Measurements from ENCODE around the gene CLCN7.

CLCN7 gene

GRCh38 chr16:1495889-1496262, 21.0 kb upstream of the CLCN7 start:
- Histone ChIP-seq H3K36me3 (ENCODE audit: control insufficient read depth in 4 of 4, insufficient read depth in 4 of 4, low read length in 3 of 4) (peaks cover 5 to 67% (median 37%) of the 10 kb centered on the region in 4 experiments), H3K4me3 (ENCODE audit: control insufficient read depth in 1 of 7, extremely low read depth in 1 of 7, insufficient read depth in 4 of 7, low read depth in 2 of 7, low read length in 6 of 7) (no peak overlapping the region), H3K27ac (ENCODE audit: insufficient read depth in 1 of 2, low read depth in 1 of 2, low read length in 2 of 2, poor library complexity in 1 of 2, severe bottlenecking in 2 of 2) (no peak overlapping the region), H3K4me1 (ENCODE audit: control extremely low read depth in 1 of 4, control insufficient read depth in 4 of 4, insufficient read depth in 4 of 4, low read length in 3 of 4) (peaks cover 2 to 21% (median 18%) of the 10 kb centered on the region in 4 experiments), H3K27me3 (replicated peaks in 2 of 5; ENCODE audit: control insufficient read depth in 4 of 5, insufficient read depth in 5 of 5, low read length in 4 of 5) (no peaks in the 10 kb centered on the region), H3K9me3 (ENCODE audit: control extremely low read depth in 1 of 5, control insufficient read depth in 4 of 5, insufficient read depth in 2 of 5, low read depth in 1 of 5, low read length in 4 of 5) (no peaks in the 10 kb centered on the region)
- ChIA-PET POLR2A (no interaction called here), CTCF (interaction anchor here (1.4 kb wide), 1 partner anchor 42 kb away, joined by 4 read pairs; no protein-coding TSS in a partner anchor)
- no peak for DNase-seq
- WGBS (ENCODE audit: insufficient coverage) = 97% methylated on average over 23 of the region's 25 CpGs

DNA sequence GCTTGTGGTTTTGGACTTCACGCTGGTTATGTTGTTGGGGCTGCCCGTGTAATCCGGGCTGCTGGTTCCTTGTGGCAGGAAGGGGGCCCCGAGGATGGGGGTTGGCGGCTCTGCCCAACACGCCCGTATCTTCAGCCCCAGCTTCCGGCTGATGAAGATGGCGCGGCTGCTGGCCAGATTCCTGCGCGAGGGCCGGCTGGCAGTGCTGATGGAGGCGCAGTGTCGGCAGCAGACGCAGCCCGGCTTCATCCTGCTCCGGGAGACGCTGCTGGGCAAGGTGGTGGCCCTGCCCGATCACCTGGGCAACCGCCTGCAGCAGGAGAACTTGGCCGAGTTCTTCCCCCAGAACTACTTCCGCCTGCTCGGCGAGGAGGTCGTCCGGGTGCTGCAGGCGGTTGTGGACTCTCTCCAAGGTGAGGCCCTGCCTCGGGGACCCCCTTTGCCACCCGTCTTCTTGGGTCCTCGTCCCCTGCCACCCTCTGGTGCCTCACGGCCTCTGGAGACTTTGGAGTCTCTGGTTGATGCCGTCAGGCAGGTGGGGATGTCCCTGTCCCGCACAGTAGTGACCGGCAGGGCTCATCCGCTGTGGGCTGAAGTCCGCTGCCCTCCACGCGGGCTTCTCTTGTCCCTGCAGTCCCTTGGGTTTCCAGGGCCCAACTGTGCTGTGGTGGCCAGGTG, 20.5 kb upstream of the CLCN7 start:
- POLR2A ChIA-PET = no interaction called here
- Histone ChIP-seq H3K36me3 (ENCODE audit: control insufficient read depth in 4 of 4, insufficient read depth in 4 of 4, low read length in 3 of 4) (peaks cover 4 to 62% (median 34%) of the 10 kb centered on the region in 4 experiments), H3K4me3 (ENCODE audit: control insufficient read depth in 1 of 7, extremely low read depth in 1 of 7, insufficient read depth in 4 of 7, low read depth in 2 of 7, low read length in 6 of 7) (no peak overlapping the region), H3K27ac (ENCODE audit: insufficient read depth in 1 of 2, low read depth in 1 of 2, low read length in 2 of 2, poor library complexity in 1 of 2, severe bottlenecking in 2 of 2) (no peak overlapping the region), H3K27me3 (replicated peaks in 2 of 5; ENCODE audit: control insufficient read depth in 4 of 5, insufficient read depth in 5 of 5, low read length in 4 of 5) (no peaks in the 10 kb centered on the region), H3K4me1 (ENCODE audit: control extremely low read depth in 1 of 4, control insufficient read depth in 4 of 4, insufficient read depth in 4 of 4, low read length in 3 of 4) (peaks cover 2 to 21% (median 18%) of the 10 kb centered on the region in 4 experiments), H3K9me3 (ENCODE audit: control extremely low read depth in 1 of 5, control insufficient read depth in 4 of 5, insufficient read depth in 2 of 5, low read depth in 1 of 5, low read length in 4 of 5) (no peaks in the 10 kb centered on the region)
- DNase-seq = peak in 1 of 3 donors; percentile 66
- 88% methylated on average over 35 of the region's 39 CpGs for WGBS (ENCODE audit: insufficient coverage)
- CTCF ChIA-PET = interaction anchor here (1.4 kb wide), 1 partner anchor 43 kb away, joined by 4 read pairs; no protein-coding TSS in a partner anchor

- POLR2A ChIA-PET = no interaction called here
- Histone ChIP-seq H3K36me3 (ENCODE audit: control insufficient read depth in 4 of 4, insufficient read depth in 4 of 4, low read length in 3 of 4) (peaks cover 3 to 55% (median 31%) of the 10 kb centered on the region in 4 experiments), H3K9me3 (ENCODE audit: control extremely low read depth in 1 of 5, control insufficient read depth in 4 of 5, insufficient read depth in 2 of 5, low read depth in 1 of 5, low read length in 4 of 5) (no peaks in the 10 kb centered on the region), H3K4me3 (ENCODE audit: control insufficient read depth in 1 of 7, extremely low read depth in 1 of 7, insufficient read depth in 4 of 7, low read depth in 2 of 7, low read length in 6 of 7) (peak overlapping the region in 2 of 7 experiments; percentile 26 to 82), H3K4me1 (ENCODE audit: control extremely low read depth in 1 of 4, control insufficient read depth in 4 of 4, insufficient read depth in 4 of 4, low read length in 3 of 4) (peaks cover 2 to 21% (median 18%) of the 10 kb centered on the region in 4 experiments), H3K27me3 (replicated peaks in 2 of 5; ENCODE audit: control insufficient read depth in 4 of 5, insufficient read depth in 5 of 5, low read length in 4 of 5) (no peaks in the 10 kb centered on the region), H3K27ac (ENCODE audit: insufficient read depth in 1 of 2, low read depth in 1 of 2, low read length in 2 of 2, poor library complexity in 1 of 2, severe bottlenecking in 2 of 2) (no peak overlapping the region)
- no peak for DNase-seq
- CTCF ChIA-PET = interaction anchor here (1.0 kb wide), 1 partner anchor 66 kb away, joined by 3 read pairs; no protein-coding TSS in a partner anchor
- 94% methylated on average over 13 of the region's 13 CpGs for WGBS (ENCODE audit: insufficient coverage)
Measured at GRCh38 chr16:1494711-1495110, 19.9 kb upstream of the CLCN7 start.

DNA sequence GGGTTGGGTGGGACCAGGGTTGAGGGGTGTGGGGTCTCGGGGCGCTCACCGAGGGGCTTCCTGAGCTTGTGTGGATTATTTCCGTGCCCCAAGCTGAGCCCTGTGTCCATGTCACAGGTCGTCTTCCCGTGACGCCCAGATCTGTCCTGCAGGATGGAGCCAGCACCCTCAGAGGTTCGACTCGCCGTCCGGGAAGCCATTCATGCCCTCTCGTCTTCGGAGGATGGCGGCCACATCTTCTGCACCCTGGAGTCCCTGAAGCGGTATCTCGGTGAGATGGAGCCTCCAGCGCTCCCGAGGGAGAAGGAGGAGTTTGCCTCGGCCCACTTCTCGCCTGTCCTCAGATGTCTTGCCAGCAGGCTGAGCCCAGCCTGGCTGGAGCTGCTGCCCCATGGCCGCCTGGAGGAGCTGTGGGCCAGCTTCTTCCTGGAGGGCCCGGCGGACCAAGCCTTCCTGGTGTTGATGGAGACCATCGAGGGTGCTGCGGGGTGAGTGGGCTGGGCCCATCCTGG, 19.4 kb upstream of the CLCN7 start:
- CTCF ChIA-PET = interaction anchor here (1.0 to 1.2 kb wide), 2 partner anchors 12 to 65 kb away, joined by 3 read pairs; no protein-coding TSS in a partner anchor
- POLR2A ChIA-PET = no interaction called here
- H3K4me1 ChIP-seq (ENCODE audit: control extremely low read depth in 1 of 4, control insufficient read depth in 4 of 4, insufficient read depth in 4 of 4, low read length in 3 of 4) = peaks cover 2 to 21% (median 18%) of the 10 kb centered on the region in 4 experiments
- WGBS (ENCODE audit: insufficient coverage) = 72% methylated on average over 25 of the region's 25 CpGs
- no peaks in the 10 kb centered on the region for H3K27me3 ChIP-seq (replicated peaks in 2 of 5; ENCODE audit: control insufficient read depth in 4 of 5, insufficient read depth in 5 of 5, low read length in 4 of 5)
- DNase-seq = peak in 1 of 3 donors; percentile 10
- peaks cover 2 to 51% (median 29%) of the 10 kb centered on the region in 4 experiments for H3K36me3 ChIP-seq (ENCODE audit: control insufficient read depth in 4 of 4, insufficient read depth in 4 of 4, low read length in 3 of 4)
- peak overlapping the region in 1 of 2 experiments; percentile 94 for H3K27ac ChIP-seq (ENCODE audit: insufficient read depth in 1 of 2, low read depth in 1 of 2, low read length in 2 of 2, poor library complexity in 1 of 2, severe bottlenecking in 2 of 2)
- H3K4me3 ChIP-seq (ENCODE audit: control insufficient read depth in 1 of 7, extremely low read depth in 1 of 7, insufficient read depth in 4 of 7, low read depth in 2 of 7, low read length in 6 of 7) = peak overlapping the region; percentile 57 to 87 (median 80)
- no peaks in the 10 kb centered on the region for H3K9me3 ChIP-seq (ENCODE audit: control extremely low read depth in 1 of 5, control insufficient read depth in 4 of 5, insufficient read depth in 2 of 5, low read depth in 1 of 5, low read length in 4 of 5)

DNA sequence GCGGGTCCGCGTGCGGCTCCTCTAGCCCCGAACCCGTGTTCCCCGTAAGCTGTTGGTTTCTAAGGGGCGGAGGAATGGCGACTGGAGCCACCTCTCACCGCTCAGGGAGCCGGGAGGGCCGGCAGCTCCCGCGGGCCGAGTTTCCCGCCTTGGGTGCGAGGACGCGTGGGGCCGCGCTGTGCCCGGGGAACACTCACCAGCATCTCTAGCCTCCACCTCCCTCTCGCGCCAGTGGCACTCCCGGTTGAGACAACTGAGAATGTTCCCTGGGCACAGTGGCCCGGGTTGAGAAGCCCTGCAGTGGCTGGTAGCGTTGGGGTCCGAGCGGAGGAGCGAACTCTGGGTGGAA, 18.9 kb upstream of the CLCN7 start:
- no peaks in the 10 kb centered on the region for H3K9me3 ChIP-seq (ENCODE audit: control extremely low read depth in 1 of 5, control insufficient read depth in 4 of 5, insufficient read depth in 2 of 5, low read depth in 1 of 5, low read length in 4 of 5)
- peak overlapping the region; percentile 57 to 87 (median 80) for H3K4me3 ChIP-seq (ENCODE audit: control insufficient read depth in 1 of 7, extremely low read depth in 1 of 7, insufficient read depth in 4 of 7, low read depth in 2 of 7, low read length in 6 of 7)
- no peaks in the 10 kb centered on the region for H3K27me3 ChIP-seq (replicated peaks in 2 of 5; ENCODE audit: control insufficient read depth in 4 of 5, insufficient read depth in 5 of 5, low read length in 4 of 5)
- peaks cover 2 to 25% (median 21%) of the 10 kb centered on the region in 4 experiments for H3K4me1 ChIP-seq (ENCODE audit: control extremely low read depth in 1 of 4, control insufficient read depth in 4 of 4, insufficient read depth in 4 of 4, low read length in 3 of 4)
- ChIA-PET CTCF (interaction anchor here (0.8 to 1.2 kb wide), 3 partner anchors 11 to 65 kb away, joined by 3 read pairs; no protein-coding TSS in a partner anchor), POLR2A (no interaction called here)
- peak in 2 of 3 donors; percentile 22 to 30 for DNase-seq
- H3K27ac ChIP-seq (ENCODE audit: insufficient read depth in 1 of 2, low read depth in 1 of 2, low read length in 2 of 2, poor library complexity in 1 of 2, severe bottlenecking in 2 of 2) = peak overlapping the region; percentile 90 to 94
- WGBS (ENCODE audit: insufficient coverage) = 1% methylated on average over 24 of the region's 30 CpGs
- peaks cover 0 to 47% (median 27%) of the 10 kb centered on the region in 4 experiments for H3K36me3 ChIP-seq (ENCODE audit: control insufficient read depth in 4 of 4, insufficient read depth in 4 of 4, low read length in 3 of 4)

DNA sequence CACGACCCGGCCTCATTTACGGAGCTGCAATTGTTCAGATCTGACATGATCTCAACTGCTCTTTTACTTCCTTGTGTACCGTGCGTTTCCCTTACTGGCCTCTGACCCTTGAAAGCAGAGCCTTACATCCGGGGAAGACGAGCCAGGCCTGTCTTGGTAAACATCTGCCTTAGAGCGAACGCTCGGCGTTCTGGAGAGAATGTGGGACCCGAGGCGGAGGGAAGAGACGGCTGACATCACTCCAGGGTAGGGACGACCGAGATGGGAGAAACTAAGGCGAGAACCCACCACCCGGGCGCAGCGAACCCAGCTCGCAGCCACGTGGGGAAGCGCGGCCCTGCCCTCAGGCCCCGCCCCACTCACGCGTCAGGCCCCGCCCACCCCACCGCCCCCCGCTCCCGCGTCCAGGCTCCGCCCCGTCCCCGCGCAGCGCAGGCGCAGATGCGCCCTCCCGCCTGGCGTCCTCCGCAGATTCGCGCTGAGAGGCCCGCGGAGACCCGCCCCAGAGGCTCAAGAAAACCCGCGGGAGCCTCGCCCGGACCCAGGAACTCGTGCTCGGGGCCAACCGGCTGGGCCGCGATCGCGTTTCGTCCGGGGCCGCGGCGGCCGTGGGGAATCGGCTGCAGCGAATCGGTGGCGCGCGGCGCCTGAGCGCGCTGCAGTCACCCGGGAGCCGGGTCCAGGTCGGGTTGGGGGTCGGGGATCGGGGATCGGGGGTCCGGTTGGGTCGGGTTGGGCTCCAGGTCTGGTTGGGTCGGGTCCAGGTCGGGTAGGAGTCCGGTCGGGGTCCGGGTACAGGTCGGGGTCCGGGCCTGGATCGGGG, 18.3 kb upstream of the CLCN7 start, which contains the start of gene TELO2:
Gene TELO2 (plus strand): TSS at position 438 of the 823 bp plus-strand sequence. CDS start 922 bp downstream, outside the sequence.
- H3K9me3 ChIP-seq (ENCODE audit: control extremely low read depth in 1 of 5, control insufficient read depth in 4 of 5, insufficient read depth in 2 of 5, low read depth in 1 of 5, low read length in 4 of 5) = no peaks in the 10 kb centered on the region
- ChIA-PET CTCF (interaction anchor here (0.8 to 1.2 kb wide), 3 partner anchors 11 to 29 kb away, joined by 3 read pairs; no protein-coding TSS in a partner anchor), POLR2A (interaction anchor here (0.6 kb wide), 1 partner anchor 970 kb away, joined by 3 read pairs; no protein-coding TSS in a partner anchor)
- WGBS (ENCODE audit: insufficient coverage) = under 1% methylated on average over 64 of the region's 89 CpGs
- peaks cover 2 to 29% (median 24%) of the 10 kb centered on the region in 4 experiments for H3K4me1 ChIP-seq (ENCODE audit: control extremely low read depth in 1 of 4, control insufficient read depth in 4 of 4, insufficient read depth in 4 of 4, low read length in 3 of 4)
- peak within 1 kb of the TSS; percentile 90 to 94 for H3K27ac ChIP-seq (ENCODE audit: insufficient read depth in 1 of 2, low read depth in 1 of 2, low read length in 2 of 2, poor library complexity in 1 of 2, severe bottlenecking in 2 of 2)
- H3K27me3 ChIP-seq (replicated peaks in 2 of 5; ENCODE audit: control insufficient read depth in 4 of 5, insufficient read depth in 5 of 5, low read length in 4 of 5) = no peaks in the 10 kb centered on the region
- DNase-seq = peak; percentile 72 to 88 (median 83)
- peaks cover 0 to 41% (median 24%) of the 10 kb centered on the region in 4 experiments for H3K36me3 ChIP-seq (ENCODE audit: control insufficient read depth in 4 of 4, insufficient read depth in 4 of 4, low read length in 3 of 4)
- peak within 1 kb of the TSS; percentile 57 to 87 (median 80) for H3K4me3 ChIP-seq (ENCODE audit: control insufficient read depth in 1 of 7, extremely low read depth in 1 of 7, insufficient read depth in 4 of 7, low read depth in 2 of 7, low read length in 6 of 7)

Measured in common myeloid progenitor, CD34-positive (primary cell).